Frontal cortex (tissue), 4 donors: ENCODE measurements around the gene SPDYE2. TPM values are rescaled to one million over a fixed set of nuclear protein-coding genes. Genes with fewer than 3 reads are reported as not detected.
"Not testable (repeated sequence)": the region's sequence is repeated elsewhere in the genome, so short reads cannot be mapped to it uniquely, and the experiment has no call there.

ENCODE experiments used
- DNase-seq, 2 donors: peaks; one replicate each; pipeline ENCODE4 v3.0.0; 2012; ENCODE audit warnings: low spot score in 2 of 2
- FAIRE-seq: peaks from 2 replicates; lab custom pipeline; 2012; peaks lifted over from hg19 to GRCh38; lab: Jason Lieb, UNC
- total RNA-seq: library from RNA; depleted of rRNA; stranded (reverse); fragments of >200 nt; gene quantifications from one replicate; pipeline ENCODE4 v1.2.3, GENCODE V29; 2014
- donor health status: control.
- donor health status: control.
- donor health status: control.

The SPDYE2 gene
- total RNA-seq, 1 donor from 2014 or later: not detected

- not testable (repeated sequence) for FAIRE-seq, DNase-seq
These were observed 18.9 kb upstream of the SPDYE2 start for GRCh38 chr7:102532127-102532526.

- not testable (repeated sequence) for DNase-seq, FAIRE-seq
These were observed 15.9 kb upstream of the SPDYE2 start for GRCh38 chr7:102535062-102535615.

GRCh38 chr7:102540604-102541003, 10.4 kb upstream of the SPDYE2 start:
- FAIRE-seq, DNase-seq: not testable (repeated sequence)

DNA sequence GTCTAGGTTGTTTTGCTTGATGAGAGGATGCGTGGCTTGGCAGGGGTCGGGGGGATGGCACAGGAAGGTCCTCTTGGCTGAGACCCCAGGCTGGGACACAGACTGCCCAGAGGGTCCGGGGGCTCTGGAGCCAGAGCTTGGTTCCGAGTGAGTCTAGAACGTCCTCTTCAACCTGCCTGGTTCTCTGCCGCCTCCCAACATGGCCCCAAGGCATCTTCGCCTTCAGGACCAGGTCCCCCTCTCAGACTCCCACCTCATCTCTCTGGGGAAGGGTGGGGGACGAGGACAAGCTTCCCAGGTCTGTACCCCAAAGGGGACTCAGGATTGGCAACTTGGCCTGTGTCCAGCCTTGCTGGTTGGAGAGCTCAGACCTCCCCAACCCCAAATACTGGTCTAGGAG, 8.9 kb upstream of the SPDYE2 start:
- DNase-seq, FAIRE-seq: not testable (repeated sequence)

DNA sequence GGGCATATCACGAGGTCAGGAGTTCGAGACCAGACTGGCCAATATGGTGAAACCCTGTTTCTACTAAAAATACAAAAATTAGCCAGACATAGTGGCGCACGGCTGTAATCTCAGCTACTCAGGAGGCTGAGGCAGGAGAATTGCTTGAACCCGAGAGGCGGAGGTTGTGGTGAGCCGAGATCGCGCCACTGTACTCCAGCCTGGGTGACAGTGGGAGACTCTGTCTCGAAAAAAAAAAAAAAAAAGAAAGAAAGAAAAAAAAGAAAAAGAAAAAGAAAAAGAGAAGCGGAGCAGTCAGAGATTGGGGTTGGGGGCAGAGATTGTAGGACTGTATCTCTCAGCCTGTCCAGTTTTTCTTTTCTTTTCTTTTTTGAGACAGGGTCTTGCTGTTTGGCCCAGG, 8.3 kb upstream of the SPDYE2 start:
- not testable (repeated sequence) for FAIRE-seq, DNase-seq

DNA sequence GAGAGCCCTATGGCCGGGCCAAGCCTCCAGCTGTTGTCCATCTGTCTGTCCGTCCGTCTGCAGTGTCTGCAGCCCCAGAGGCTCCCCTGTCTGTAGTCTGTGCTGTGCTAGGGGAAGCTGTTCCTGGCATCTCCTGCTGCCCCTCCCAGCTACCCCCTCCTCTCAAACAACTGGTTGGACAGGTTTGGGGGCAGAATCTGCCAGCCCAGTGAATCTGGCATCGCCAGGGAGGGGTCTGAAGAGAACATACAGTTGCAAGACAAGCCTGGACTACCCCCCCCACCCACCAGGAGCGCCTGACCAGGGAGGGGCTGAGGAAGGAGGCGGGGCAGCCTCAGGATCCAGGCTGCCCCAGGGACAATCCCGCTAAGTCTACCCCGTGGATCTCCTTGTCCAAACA, 7.4 kb upstream of the SPDYE2 start, which contains the start of gene UPK3BL2:
Gene UPK3BL2 (minus strand): TSS at position 101 of the 400 bp plus-strand sequence. CDS start 60 bp downstream, at position 41.
- FAIRE-seq, DNase-seq: not testable (repeated sequence)

DNA sequence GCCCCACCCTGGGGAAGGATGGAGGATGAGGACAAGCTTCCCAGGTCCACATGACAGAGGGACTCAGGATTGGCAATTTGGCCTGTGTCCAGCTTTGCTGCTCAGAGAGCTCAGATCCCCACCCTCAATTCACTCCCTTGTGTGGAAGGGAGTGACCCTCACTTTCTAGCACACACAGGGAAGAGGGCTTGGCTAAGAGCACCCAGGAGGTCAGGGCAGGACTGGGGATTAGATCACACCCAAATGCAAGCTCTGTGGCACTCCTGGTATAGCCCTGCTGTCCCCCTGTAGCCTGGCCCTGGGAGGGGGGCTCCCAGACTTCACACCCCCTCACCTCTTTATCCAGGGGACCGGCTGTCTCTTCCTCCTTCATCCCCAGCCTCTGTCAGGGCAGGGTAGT, 6.7 kb upstream of the SPDYE2 start:
- FAIRE-seq, DNase-seq: not testable (repeated sequence)

DNA sequence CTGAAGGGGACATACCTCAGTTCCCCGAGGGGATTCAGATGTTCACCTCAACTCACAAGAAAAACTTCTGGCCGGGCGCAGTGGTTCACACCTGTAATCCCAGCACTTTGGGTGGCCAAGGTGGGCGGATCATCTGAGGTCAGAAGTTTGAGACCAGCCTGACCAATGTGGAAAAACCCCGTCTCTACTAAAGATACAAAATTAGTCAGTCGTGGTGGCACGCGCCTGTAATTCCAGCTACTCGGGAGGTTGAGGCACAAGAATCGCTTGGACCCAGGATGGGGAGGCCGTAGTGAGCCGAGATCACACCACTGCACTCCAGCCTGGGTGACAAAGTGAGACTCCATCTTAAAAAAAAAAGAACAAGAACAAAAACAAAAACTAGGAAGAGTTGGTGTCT, 5.7 kb upstream of the SPDYE2 start:
- not testable (repeated sequence) for FAIRE-seq, DNase-seq

DNA sequence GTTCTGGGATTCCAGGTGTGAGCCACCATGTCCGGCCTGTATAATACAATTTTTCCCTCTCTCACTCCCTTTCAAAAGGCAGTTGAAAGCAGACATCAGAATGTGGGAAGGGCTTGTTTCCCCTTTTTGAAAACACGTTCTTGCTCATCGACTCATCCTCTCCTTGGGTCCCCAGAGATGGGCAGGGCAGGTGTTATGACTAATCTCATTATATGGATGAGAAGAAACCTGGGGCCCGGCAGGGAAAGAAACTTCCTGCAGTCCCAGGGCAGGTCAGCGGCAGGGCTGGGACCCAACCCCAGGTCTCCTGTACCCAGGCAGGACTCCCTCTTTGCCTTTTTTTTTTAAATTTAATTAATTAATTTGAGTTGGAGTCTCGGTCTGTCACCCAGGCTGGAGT, 4.7 kb upstream of the SPDYE2 start:
- not testable (repeated sequence) for FAIRE-seq, DNase-seq

DNA sequence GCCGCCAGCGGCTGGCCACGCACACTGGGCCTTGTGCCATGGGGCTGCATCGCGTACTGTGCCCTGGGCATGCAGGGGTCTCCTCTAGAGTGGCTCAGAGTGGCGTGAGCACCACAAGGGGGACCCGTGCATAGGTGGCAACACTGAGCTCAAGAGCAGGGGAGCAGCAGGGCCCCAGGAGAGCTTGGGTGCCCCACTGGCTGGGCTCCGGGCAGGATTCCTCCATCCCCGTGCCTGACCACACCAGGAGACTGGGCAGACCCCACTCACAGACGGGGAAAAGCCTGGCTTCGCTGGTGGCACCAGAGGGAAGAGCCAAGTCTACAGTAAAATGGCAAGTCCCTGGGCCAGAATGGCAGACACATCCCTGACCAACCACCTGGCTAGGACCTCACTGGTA, 17.6 kb downstream of the SPDYE2 start:
- DNase-seq, FAIRE-seq: not testable (repeated sequence)

DNA sequence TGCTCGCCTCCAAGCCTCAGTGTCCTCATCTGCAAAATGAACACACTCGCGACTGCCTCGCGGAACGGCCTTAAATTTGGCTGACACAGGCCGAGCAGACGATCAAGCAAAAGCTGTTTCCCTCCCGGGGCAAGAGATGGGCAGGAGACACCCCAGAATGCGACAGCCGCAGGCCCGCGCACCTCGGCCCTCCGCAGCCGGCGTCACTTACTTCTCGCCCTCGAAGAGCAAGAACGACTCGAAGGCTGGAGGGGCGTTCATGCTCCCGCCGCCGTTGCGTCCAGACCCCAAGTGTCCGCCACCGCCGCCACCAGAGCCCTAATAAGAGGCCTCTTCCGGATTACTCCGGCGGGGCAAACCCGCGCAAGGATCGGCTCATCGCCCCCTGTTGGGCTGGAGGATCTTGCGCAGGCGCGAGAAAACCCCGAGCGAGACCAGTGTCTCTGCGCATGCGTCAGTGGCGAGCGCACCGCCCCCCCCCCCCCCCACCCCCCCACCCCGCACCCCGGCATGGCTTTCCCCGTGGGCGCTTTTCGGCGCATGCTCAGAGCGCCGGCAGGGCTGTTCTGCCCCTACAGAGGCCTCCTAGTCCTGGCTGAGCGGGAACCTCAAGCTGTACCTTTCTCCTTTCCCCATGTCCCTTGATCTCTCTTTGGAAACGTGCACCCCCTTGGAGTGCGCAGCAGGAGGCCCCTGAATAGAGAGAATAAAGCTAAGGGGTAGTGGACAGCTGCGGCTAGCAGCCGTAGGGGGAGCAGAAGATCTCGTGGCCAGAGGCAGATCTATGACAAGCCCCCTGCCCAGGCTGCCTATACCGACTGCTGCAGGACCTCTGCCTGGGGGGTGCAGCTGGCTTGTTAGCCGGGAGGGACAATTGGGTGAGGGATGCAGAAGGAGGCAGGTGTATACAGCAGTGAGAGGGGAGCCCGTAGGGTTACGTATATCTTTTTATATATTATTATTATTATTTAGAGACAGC, 21.5 kb downstream of the SPDYE2 start, which contains the start of gene POLR2J3:
Gene POLR2J3 (minus strand): TSS at position 323 of the 979 bp plus-strand sequence. CDS start 62 bp downstream, at position 261.
- not testable (repeated sequence) for FAIRE-seq, DNase-seq

DNA sequence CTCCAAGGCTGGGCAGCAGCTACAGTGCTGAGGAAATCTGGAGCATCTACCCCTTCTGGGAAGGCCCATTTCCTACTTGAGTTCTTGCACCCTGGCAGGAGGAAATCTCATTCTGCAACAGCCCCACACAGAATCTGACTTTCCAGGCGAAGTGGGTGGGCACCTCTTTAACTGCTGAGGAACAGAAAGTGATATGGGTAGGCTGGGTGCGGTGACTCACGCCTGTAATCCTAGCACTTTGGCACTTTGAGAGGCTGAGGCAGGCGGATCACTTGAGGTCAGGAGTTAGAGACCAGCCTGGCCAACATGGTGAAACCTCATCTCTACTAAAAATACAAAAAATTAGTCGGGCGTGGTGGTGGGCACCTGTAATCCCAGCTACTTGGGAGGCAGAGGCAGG, 23.6 kb downstream of the SPDYE2 start:
- not testable (repeated sequence) for DNase-seq, FAIRE-seq

GRCh38 chr7:102576363-102576762, 25.3 kb downstream of the SPDYE2 start:
- FAIRE-seq, DNase-seq: not testable (repeated sequence)

GRCh38 chr7:102577315-102578240, 26.6 kb downstream of the SPDYE2 start:
- DNase-seq, FAIRE-seq: not testable (repeated sequence)

- not testable (repeated sequence) for FAIRE-seq, DNase-seq
These were observed 27.5 kb downstream of the SPDYE2 start for GRCh38 chr7:102578486-102578885.

- DNase-seq, FAIRE-seq: not testable (repeated sequence)
These were observed 30.7 kb downstream of the SPDYE2 start for GRCh38 chr7:102581722-102582121.

DNA sequence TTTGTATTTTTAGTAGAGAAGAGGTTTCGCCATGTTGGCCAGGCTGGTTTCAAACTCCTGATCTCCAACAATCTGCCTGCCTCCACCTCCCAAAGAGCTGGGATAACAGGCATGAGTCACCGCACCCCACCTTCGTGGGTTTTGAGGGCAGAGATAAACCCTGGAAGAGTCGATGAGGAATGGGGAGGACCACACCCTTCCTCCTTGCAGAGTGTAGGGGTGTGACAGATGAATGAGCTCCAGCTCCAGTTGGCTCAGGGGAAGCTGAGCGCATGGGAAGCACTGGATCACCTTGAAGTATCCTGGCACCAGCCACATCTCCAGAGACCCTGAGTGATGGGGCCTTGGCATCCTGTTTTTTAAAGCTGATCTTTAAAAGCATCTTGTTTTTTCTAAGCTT, 32.5 kb downstream of the SPDYE2 start:
- DNase-seq, FAIRE-seq: not testable (repeated sequence)

DNA sequence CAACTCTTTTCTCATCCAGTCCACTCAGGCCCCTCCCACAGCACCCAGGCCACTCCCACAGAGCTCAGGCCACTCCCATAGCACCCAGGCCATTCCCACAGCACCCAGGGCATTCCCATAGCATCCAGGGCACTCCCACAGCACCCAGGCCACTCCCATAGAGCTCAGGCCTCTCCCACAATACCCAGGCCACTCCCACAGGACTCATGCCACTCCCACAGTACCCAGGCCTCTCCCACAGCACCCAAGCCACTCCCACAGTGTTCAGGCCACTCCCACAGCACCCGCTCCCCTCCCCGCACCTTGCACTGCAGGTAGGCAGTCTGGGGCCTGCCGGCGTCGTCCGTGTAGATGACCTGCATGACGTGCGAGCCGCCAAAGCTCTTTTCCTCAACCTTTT, 38.8 kb downstream of the SPDYE2 start:
- not testable (repeated sequence) for DNase-seq, FAIRE-seq

DNA sequence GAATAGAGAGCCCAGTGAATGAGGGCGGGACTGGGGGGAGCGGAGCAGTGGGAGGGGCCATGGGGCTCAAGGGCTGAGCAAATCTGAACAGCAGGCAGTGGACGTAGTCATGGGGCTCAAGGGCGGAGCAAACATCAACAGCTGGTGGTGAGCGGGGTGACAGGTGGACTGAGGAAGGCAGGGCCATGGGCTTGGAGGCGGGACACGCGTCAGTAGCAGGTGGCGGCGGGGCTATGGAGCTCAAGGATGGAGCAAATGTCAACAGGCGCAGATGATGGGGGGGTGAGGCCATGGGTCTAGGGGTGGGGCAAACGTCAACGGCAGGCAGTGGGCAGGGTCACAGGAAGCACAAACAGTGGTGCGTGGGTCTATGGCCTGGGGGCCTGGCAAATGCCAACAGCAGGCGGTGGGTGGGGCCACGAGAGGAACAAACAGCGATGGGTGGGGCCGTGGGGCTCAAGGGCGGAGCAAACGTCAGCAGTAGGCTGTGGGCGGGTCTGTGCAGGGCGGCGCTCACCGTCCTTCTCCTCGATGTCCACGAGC, 41.5 kb downstream of the SPDYE2 start:
- not testable (repeated sequence) for FAIRE-seq, DNase-seq
